HUES48 (cell line): Measurements from ENCODE around the gene CAMSAP2.

Experiments
- H3K27ac ChIP-seq: one replicate; pipeline ENCODE4 v1.7.0; 2013; ENCODE audit warnings: low read depth, low read length, inconsistent platforms
- H3K27me3 ChIP-seq: 2 replicates; pipeline ENCODE4 v1.6.1; 2013; ENCODE audit warnings: mild to moderate bottlenecking, low read length; ENCODE audit not compliant: control insufficient read depth, insufficient read depth
- H3K36me3 ChIP-seq: 2 replicates; pipeline ENCODE4 v1.6.1; 2013; ENCODE audit warnings: low read length; ENCODE audit not compliant: control insufficient read depth, insufficient read depth
- H3K4me1 ChIP-seq: 2 replicates; pipeline ENCODE4 v1.6.1; 2013; ENCODE audit warnings: mild to moderate bottlenecking, low read length; ENCODE audit not compliant: control insufficient read depth, insufficient read depth
- H3K4me3 ChIP-seq: 2 replicates; pipeline ENCODE4 v1.5.1; 2013; ENCODE audit warnings: mild to moderate bottlenecking, low read depth, low read length
- H3K9ac ChIP-seq: 2 replicates; pipeline ENCODE4 v1.6.1; 2013; ENCODE audit warnings: mild to moderate bottlenecking, low read depth, low read length, moderate library complexity
- H3K9me3 ChIP-seq: 2 replicates; pipeline ENCODE4 v1.6.1; 2013; ENCODE audit warnings: low read length; ENCODE audit not compliant: control insufficient read depth, insufficient read depth

CAMSAP2 gene

GRCh38 chr1:200883118-200883517, 144.4 kb downstream of the CAMSAP2 start:
- Histone ChIP-seq H3K4me1 (peaks cover 15% of the 10 kb centered on the region), H3K9ac (no peak overlapping the region), H3K4me3 (no peak overlapping the region), H3K36me3 (no peaks in the 10 kb centered on the region), H3K27me3 (no peaks in the 10 kb centered on the region), H3K27ac (peak overlapping the region; percentile 15), H3K9me3 (no peaks in the 10 kb centered on the region)

DNA sequence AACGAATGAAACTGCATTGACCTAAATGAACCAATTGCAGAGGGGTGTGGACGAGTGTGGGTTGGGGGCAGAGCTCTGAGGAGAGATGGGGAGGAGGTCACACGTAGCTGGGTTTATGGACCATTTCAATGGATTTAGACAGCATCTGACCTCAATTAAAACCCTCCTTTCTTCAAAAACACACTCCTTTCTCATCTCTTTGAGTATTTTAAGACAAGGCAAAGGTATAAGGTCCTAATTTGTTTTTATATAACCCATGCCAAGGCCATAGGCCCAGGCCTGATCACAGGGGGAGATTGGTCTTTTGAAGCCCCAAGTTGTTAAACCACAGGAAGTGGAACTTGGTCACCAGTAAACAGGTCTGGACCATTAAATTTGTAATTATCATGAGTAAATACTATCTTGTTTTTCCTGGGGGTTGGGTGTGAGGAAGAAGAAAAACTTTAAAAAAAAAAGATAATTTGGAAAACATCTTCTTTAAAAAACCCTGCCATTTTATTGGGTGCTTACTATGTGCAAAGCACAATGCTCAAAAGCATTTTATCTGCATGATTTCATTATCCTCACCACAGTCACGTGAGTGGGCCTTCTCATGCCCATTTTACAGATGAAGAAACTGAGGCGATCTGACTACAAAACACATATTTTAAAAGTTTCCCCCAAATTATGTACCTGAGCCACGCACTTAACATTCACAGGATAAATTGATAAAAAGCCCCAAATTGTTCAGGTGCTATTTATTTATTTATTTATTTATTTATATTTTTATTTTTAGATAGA, 147.1 kb downstream of the CAMSAP2 start:
- Histone ChIP-seq H3K36me3 (no peaks in the 10 kb centered on the region), H3K27me3 (0 out of 2 replicates have a peak, but pooled peaks cover 5% of the 10 kb centered on the region), H3K4me1 (peaks cover 29% of the 10 kb centered on the region), H3K4me3 (no peak overlapping the region), H3K9ac (no peak overlapping the region), H3K27ac (no peak overlapping the region), H3K9me3 (no peaks in the 10 kb centered on the region)

GRCh38 chr1:200886594-200886993, 147.9 kb downstream of the CAMSAP2 start:
- no peaks in the 10 kb centered on the region for H3K9me3 ChIP-seq
- H3K27me3 ChIP-seq: 0 out of 2 replicates have a peak, but pooled peaks cover 5% of the 10 kb centered on the region
- H3K36me3 ChIP-seq: no peaks in the 10 kb centered on the region
- H3K4me3 ChIP-seq: no peak overlapping the region
- H3K4me1 ChIP-seq: peaks cover 29% of the 10 kb centered on the region
- H3K27ac ChIP-seq: no peak overlapping the region
- no peak overlapping the region for H3K9ac ChIP-seq

GRCh38 chr1:200887036-200887435, 148.3 kb downstream of the CAMSAP2 start:
- no peak overlapping the region for H3K4me3 ChIP-seq
- no peak overlapping the region for H3K9ac ChIP-seq
- H3K27me3 ChIP-seq: 0 out of 2 replicates have a peak, but pooled peaks cover 5% of the 10 kb centered on the region
- H3K4me1 ChIP-seq: peaks cover 29% of the 10 kb centered on the region
- no peak overlapping the region for H3K27ac ChIP-seq
- H3K9me3 ChIP-seq: no peaks in the 10 kb centered on the region
- H3K36me3 ChIP-seq: no peaks in the 10 kb centered on the region

DNA sequence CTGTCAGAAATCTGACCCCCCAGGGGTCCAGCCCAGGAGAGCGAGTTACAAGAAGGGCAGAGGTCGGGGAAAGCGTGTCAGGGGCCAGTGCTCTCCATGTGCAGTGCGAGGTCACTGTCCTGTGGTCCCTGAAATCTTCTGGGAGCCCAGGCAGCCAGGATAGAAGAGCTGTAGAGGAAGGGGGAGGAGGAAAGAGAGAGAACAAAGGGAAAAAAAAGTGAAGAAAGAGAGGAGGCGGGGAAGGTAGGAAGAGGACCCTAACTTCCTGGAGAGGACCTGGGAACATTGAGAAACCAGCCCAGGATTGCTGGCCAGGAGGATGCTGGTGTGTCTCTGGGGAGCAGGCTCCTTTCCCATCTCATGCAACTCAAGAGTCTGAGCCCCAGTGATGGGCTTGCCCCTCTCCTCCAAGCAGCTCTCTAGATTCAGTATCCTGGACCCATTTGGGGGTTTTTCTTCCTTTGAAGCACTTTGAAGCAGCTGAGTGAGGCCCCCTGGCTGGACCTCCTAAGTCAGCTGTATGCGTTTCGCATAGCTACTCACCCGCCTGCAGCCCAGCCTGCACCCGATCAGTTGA, 149.2 kb downstream of the CAMSAP2 start:
- Histone ChIP-seq H3K4me3 (no peak overlapping the region), H3K36me3 (no peaks in the 10 kb centered on the region), H3K4me1 (peaks cover 31% of the 10 kb centered on the region), H3K9me3 (no peaks in the 10 kb centered on the region), H3K27me3 (0 out of 2 replicates have a peak, but pooled peaks cover 5% of the 10 kb centered on the region), H3K27ac (no peak overlapping the region), H3K9ac (no peak overlapping the region)

DNA sequence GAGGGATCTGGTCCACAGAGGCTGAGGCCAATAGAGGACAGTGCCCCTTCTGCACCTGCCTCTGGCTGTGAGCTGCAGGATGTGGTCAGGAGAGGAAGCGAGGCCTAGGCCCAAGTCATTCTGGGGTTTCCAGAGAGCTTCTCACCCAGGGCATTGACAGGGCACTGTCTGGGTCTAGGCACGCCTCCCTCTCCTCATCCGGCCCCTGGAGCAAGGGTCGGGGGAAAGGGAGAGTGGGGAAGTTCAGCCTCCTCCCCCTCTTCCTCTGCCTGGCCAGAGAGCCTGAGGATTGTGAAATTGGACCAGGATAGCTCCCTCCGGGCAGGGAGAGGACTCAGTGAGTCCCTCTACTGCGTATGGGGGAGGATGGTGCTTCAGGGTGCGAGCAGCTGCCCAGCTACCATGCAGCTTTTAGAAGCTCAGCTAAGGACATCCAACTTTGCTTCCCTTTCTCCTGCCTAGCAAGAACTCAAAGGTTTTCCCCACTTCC, 149.7 kb downstream of the CAMSAP2 start:
- peaks cover 33% of the 10 kb centered on the region for H3K4me1 ChIP-seq
- H3K27ac ChIP-seq: no peak overlapping the region
- H3K27me3 ChIP-seq: 0 out of 2 replicates have a peak, but pooled peaks cover 5% of the 10 kb centered on the region
- no peaks in the 10 kb centered on the region for H3K9me3 ChIP-seq
- no peak overlapping the region for H3K4me3 ChIP-seq
- no peak overlapping the region for H3K9ac ChIP-seq
- no peaks in the 10 kb centered on the region for H3K36me3 ChIP-seq

DNA sequence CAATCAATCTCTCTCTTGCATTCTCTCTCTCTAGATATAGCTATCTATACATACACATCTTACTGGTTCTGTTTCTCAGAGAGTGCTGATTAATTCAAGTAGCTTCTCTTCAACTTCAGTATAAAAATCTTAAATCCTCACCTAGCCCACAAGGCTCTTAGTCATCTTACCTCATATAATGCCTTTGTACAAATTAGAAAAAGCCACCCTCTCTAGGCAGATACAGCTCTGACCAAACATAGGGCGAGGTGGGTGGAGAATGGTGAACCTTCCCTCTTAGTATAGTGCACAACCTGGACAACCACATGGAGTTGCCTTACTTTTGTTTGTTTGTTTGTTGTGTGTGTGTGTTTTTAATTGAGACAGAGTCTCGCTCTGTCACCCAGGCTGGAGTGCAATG, 150.9 kb downstream of the CAMSAP2 start:
- Histone ChIP-seq H3K9me3 (no peaks in the 10 kb centered on the region), H3K36me3 (no peaks in the 10 kb centered on the region), H3K4me1 (peaks cover 45% of the 10 kb centered on the region), H3K27ac (no peak overlapping the region), H3K27me3 (0 out of 2 replicates have a peak, but pooled peaks cover 5% of the 10 kb centered on the region), H3K4me3 (no peak overlapping the region), H3K9ac (no peak overlapping the region)

DNA sequence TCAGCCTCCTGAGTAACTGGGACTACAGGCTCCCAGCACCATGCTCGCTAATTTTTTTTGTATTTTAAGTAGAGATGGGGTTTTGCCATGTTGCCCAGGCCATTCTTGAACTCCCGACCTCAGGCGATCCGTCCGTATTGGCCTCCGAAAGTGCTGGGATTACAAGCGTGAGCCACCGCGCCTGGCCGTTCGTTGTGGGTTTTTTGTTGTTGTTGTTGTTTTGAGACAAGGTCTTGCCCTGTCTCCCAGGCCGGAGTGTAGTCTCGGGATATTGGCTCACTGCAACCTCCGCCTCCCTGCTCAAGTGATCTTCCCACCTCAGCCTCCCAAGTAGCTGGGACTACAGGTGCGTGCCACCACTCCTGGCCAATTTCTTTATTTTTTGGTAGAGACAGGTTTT, 151.3 kb downstream of the CAMSAP2 start:
- Histone ChIP-seq H3K9ac (no peak overlapping the region), H3K4me1 (peaks cover 49% of the 10 kb centered on the region), H3K27me3 (0 out of 2 replicates have a peak, but pooled peaks cover 5% of the 10 kb centered on the region), H3K27ac (no peak overlapping the region), H3K9me3 (no peaks in the 10 kb centered on the region), H3K4me3 (no peak overlapping the region), H3K36me3 (no peaks in the 10 kb centered on the region)

- H3K9ac ChIP-seq: peak overlapping the region; percentile 99
- peak overlapping the region; percentile 93 for H3K4me3 ChIP-seq
- peak overlapping the region; percentile 99 for H3K27ac ChIP-seq
- 0 out of 2 replicates have a peak, but pooled peaks cover 5% of the 10 kb centered on the region for H3K27me3 ChIP-seq
- H3K9me3 ChIP-seq: no peaks in the 10 kb centered on the region
- peaks cover 60% of the 10 kb centered on the region for H3K4me1 ChIP-seq
- no peaks in the 10 kb centered on the region for H3K36me3 ChIP-seq
These were observed 152.4 kb downstream of the CAMSAP2 start for GRCh38 chr1:200890818-200891773.

DNA sequence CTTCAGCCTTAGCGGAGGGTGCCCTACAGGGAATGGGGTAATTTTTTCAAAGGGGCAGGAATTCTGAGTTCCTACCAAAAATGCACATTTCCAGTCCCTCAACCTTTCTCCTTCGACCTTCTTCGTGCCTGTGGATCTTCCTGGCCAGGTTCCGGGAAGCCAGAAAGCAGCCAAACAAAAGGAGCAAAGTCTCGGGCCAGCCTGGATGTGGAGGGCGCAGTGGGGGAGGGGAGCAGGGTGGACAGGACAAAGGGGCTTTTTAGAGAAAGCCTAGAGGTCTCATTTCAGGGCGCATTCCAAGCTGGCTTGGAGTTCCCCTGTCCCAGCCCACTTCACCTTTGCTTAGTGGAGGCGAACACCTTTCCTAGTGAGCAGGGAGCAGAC, 153.1 kb downstream of the CAMSAP2 start:
- peak overlapping the region; percentile 93 for H3K4me3 ChIP-seq
- H3K27ac ChIP-seq: peak overlapping the region; percentile 99
- H3K4me1 ChIP-seq: peaks cover 65% of the 10 kb centered on the region
- H3K9ac ChIP-seq: peak overlapping the region; percentile 99
- 0 out of 2 replicates have a peak, but pooled peaks cover 5% of the 10 kb centered on the region for H3K27me3 ChIP-seq
- no peaks in the 10 kb centered on the region for H3K9me3 ChIP-seq
- no peaks in the 10 kb centered on the region for H3K36me3 ChIP-seq
